ENCODE measurements around the gene TMEM270.

The TMEM270 gene

DNA sequence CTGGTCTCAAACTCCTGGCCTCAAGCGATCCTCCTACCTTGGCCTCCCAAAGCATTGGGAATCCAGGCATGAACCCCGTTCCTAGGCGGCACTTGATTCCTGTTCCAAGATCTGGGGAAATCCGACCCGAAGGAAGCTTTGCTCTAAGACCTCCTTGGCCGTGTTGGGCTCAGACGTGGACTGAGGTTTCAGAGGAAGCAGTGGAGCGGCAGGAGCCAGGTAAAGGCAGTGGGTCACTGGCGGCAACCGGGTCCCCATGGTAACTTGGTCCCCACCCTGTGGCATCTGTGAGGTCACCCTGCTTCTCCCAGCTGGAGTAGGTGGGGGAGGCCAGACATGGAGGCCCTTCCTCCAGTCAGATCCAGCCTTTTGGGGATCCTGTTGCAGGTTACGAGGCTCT is at the start of gene TMEM270:
TSS of gene TMEM270 (plus strand) at position 301 of the 400 bp plus-strand sequence. CDS start at position 337, 36 bp downstream.
- Histone ChIP-seq H3K9ac (no peak within 1 kb of the TSS), H4K20me1 (ENCODE audit: insufficient read depth) (no peaks in the 10 kb centered on the region), H3K4me1 (ENCODE audit: low read depth, poor library complexity, severe bottlenecking) (peaks cover 3% of the 10 kb centered on the region), H3K79me2 (ENCODE audit: insufficient read depth, low read depth) (no peaks in the 10 kb centered on the region), H3K36me3 (ENCODE audit: insufficient read depth) (no peaks in the 10 kb centered on the region), H3K27me3 (ENCODE audit: insufficient read depth, low read depth) (peaks cover 16% of the 10 kb centered on the region; the same call in 1 of the 2 replicates), H3K4me2 (no peak within 1 kb of the TSS), H3K4me3 (IDR thresholded peaks at IDR 0.05; ENCODE audit: insufficient read depth, low read depth, low read length) (no peak within 1 kb of the TSS), H3K27ac (no peak within 1 kb of the TSS), H2AFZ (ENCODE audit: low read depth) (no peak within 1 kb of the TSS)
- no peak for TF ChIP-seq CTCF (conservative IDR thresholded peaks at IDR 0.05; ENCODE audit: low read depth, low read length)

- Histone ChIP-seq H3K9ac (no peak overlapping the region), H3K4me2 (no peak overlapping the region), H3K27me3 (ENCODE audit: insufficient read depth, low read depth) (no peaks in the 10 kb centered on the region), H2AFZ (ENCODE audit: low read depth) (no peak overlapping the region), H3K4me1 (ENCODE audit: low read depth, poor library complexity, severe bottlenecking) (no peaks in the 10 kb centered on the region), H4K20me1 (ENCODE audit: insufficient read depth) (no peaks in the 10 kb centered on the region), H3K27ac (no peak overlapping the region), H3K4me3 (IDR thresholded peaks at IDR 0.05; ENCODE audit: insufficient read depth, low read depth, low read length) (no peak overlapping the region), H3K79me2 (ENCODE audit: insufficient read depth, low read depth) (no peaks in the 10 kb centered on the region), H3K36me3 (ENCODE audit: insufficient read depth) (no peaks in the 10 kb centered on the region)
- TF ChIP-seq CTCF (conservative IDR thresholded peaks at IDR 0.05; ENCODE audit: low read depth, low read length), result peak; percentile 78
Measured at GRCh38 chr7:73811760-73812168, 49.2 kb upstream of the TMEM270 start.

DNA sequence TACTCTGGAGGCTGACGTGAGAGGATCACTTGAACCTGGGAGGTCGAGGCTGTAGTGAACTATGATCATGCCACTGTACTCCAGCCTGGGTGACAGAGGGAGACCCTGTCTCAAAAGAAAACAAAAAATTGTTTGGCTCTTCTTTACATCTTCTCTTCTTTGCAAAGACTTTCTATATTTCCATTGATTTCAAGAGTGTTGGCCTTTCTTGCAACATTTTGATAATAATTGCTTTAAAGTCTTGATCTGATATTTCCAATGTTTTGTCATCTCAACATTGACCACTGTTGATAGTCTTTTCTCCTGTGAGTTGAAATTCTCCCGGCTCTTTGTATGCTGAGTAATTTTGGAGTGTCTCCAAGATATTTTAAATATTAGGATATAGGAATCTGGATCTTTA is 48.0 kb upstream of the TMEM270 start:
- Histone ChIP-seq H3K79me2 (ENCODE audit: insufficient read depth, low read depth) (no peaks in the 10 kb centered on the region), H3K27me3 (ENCODE audit: insufficient read depth, low read depth) (no peaks in the 10 kb centered on the region), H3K36me3 (ENCODE audit: insufficient read depth) (no peaks in the 10 kb centered on the region), H3K4me3 (IDR thresholded peaks at IDR 0.05; ENCODE audit: insufficient read depth, low read depth, low read length) (no peak overlapping the region), H2AFZ (ENCODE audit: low read depth) (no peak overlapping the region), H3K27ac (no peak overlapping the region), H3K4me1 (ENCODE audit: low read depth, poor library complexity, severe bottlenecking) (no peaks in the 10 kb centered on the region), H3K9ac (no peak overlapping the region), H3K4me2 (no peak overlapping the region), H4K20me1 (ENCODE audit: insufficient read depth) (no peaks in the 10 kb centered on the region)
- no peak for TF ChIP-seq CTCF (conservative IDR thresholded peaks at IDR 0.05; ENCODE audit: low read depth, low read length)

GRCh38 chr7:73815436-73815835 is 45.5 kb upstream of the TMEM270 start:
- Histone ChIP-seq H2AFZ (ENCODE audit: low read depth) (no peak overlapping the region), H3K9ac (no peak overlapping the region), H3K4me1 (ENCODE audit: low read depth, poor library complexity, severe bottlenecking) (no peaks in the 10 kb centered on the region), H3K36me3 (ENCODE audit: insufficient read depth) (no peaks in the 10 kb centered on the region), H3K27me3 (ENCODE audit: insufficient read depth, low read depth) (no peaks in the 10 kb centered on the region), H3K4me2 (no peak overlapping the region), H3K79me2 (ENCODE audit: insufficient read depth, low read depth) (no peaks in the 10 kb centered on the region), H3K27ac (no peak overlapping the region), H4K20me1 (ENCODE audit: insufficient read depth) (no peaks in the 10 kb centered on the region), H3K4me3 (IDR thresholded peaks at IDR 0.05; ENCODE audit: insufficient read depth, low read depth, low read length) (no peak overlapping the region)
- no peak for TF ChIP-seq CTCF (conservative IDR thresholded peaks at IDR 0.05; ENCODE audit: low read depth, low read length)

Measured in KMS-11 (cell line).